ENCODE measurements around the gene FGFRL1. TPM values are rescaled to one million over a fixed set of nuclear protein-coding genes. Genes with fewer than 3 reads are reported as not detected.

FGFRL1 gene
- total RNA-seq, 1 experiment from 2014 or later, result 33.5 TPM

- Mint-ChIP-seq H3K27ac (ENCODE audit: low read depth, unreplicated experiment) (no peak overlapping the region), H3K4me1 (ENCODE audit: insufficient read depth, unreplicated experiment) (no peaks in the 10 kb centered on the region), H3K4me3 (ENCODE audit: unreplicated experiment) (peak overlapping the region; percentile 84), H3K27me3 (ENCODE audit: insufficient read depth, unreplicated experiment) (no peaks in the 10 kb centered on the region), H3K9me3 (ENCODE audit: unreplicated experiment) (no peaks in the 10 kb centered on the region), H3K36me3 (ENCODE audit: insufficient read depth, unreplicated experiment) (no peaks in the 10 kb centered on the region)
- intact Hi-C loops (cut with micrococcal nuclease), result loop anchor here (2.0 kb wide), 1 partner anchor 245 kb away; no protein-coding TSS in a partner anchor
- DNase-seq (ENCODE audit: unreplicated experiment), result no peak
- no TSS peak for BruUV-seq (replicated peaks)
- ChIA-PET POLR2A (interaction anchor here (0.6 to 3.0 kb wide), 12 partner anchors 13 to 913 kb away, joined by 3 to 14 read pairs (median 3); partner anchors contain the start of genes DGKQ, FGFRL1, GAK and TMEM175), CTCF (interaction anchor here (0.5 to 1.7 kb wide), 7 partner anchors 20 to 245 kb away, joined by 3 to 5 read pairs (median 3); no protein-coding TSS in a partner anchor)
- no peak for TF ChIP-seq CTCF (IDR thresholded peaks at IDR 0.05; ENCODE audit: unreplicated experiment)
These were observed 23.6 kb upstream of the FGFRL1 start for GRCh38 chr4:987624-988513.

- Mint-ChIP-seq H3K4me1 (ENCODE audit: insufficient read depth, unreplicated experiment) (no peaks in the 10 kb centered on the region), H3K36me3 (ENCODE audit: insufficient read depth, unreplicated experiment) (no peaks in the 10 kb centered on the region), H3K27ac (ENCODE audit: low read depth, unreplicated experiment) (no peak overlapping the region), H3K4me3 (ENCODE audit: unreplicated experiment) (no peak overlapping the region), H3K27me3 (ENCODE audit: insufficient read depth, unreplicated experiment) (no peaks in the 10 kb centered on the region), H3K9me3 (ENCODE audit: unreplicated experiment) (no peaks in the 10 kb centered on the region)
- TF ChIP-seq CTCF (IDR thresholded peaks at IDR 0.05; ENCODE audit: unreplicated experiment), result no peak
- DNase-seq (ENCODE audit: unreplicated experiment), result no peak
- ChIA-PET POLR2A (interaction anchor here (0.7 to 3.0 kb wide), 3 partner anchors 22 to 93 kb away, joined by 3 to 11 read pairs (median 4); partner anchors contain the start of gene FGFRL1), CTCF (interaction anchor here (0.5 to 1.7 kb wide), 3 partner anchors 21 to 247 kb away, joined by 3 to 4 read pairs (median 3); no protein-coding TSS in a partner anchor)
- intact Hi-C loops (cut with micrococcal nuclease), result no loop called here
- BruUV-seq (replicated peaks), result no TSS peak
These were observed 22.4 kb upstream of the FGFRL1 start for GRCh38 chr4:988726-989721.

- Mint-ChIP-seq H3K36me3 (ENCODE audit: insufficient read depth, unreplicated experiment) (no peaks in the 10 kb centered on the region), H3K27me3 (ENCODE audit: insufficient read depth, unreplicated experiment) (no peaks in the 10 kb centered on the region), H3K27ac (ENCODE audit: low read depth, unreplicated experiment) (no peak overlapping the region), H3K9me3 (ENCODE audit: unreplicated experiment) (no peaks in the 10 kb centered on the region), H3K4me3 (ENCODE audit: unreplicated experiment) (no peak overlapping the region), H3K4me1 (ENCODE audit: insufficient read depth, unreplicated experiment) (no peaks in the 10 kb centered on the region)
- ChIA-PET POLR2A (no interaction called here), CTCF (interaction anchor here (0.5 to 0.7 kb wide), 4 partner anchors 128 to 355 kb away, joined by 3 to 4 read pairs (median 3); no protein-coding TSS in a partner anchor)
- intact Hi-C loops (cut with micrococcal nuclease), result no loop called here
- no peak for DNase-seq (ENCODE audit: unreplicated experiment)
- BruUV-seq (replicated peaks), result no TSS peak
- TF ChIP-seq CTCF (IDR thresholded peaks at IDR 0.05; ENCODE audit: unreplicated experiment), result no peak
These were observed 21.5 kb upstream of the FGFRL1 start for GRCh38 chr4:989722-990471.

Measured in MCF 10A (cell line).